Kidney epithelial cell (primary cell): ENCODE measurements around the gene CLDN9. TPM values are rescaled to one million over a fixed set of nuclear protein-coding genes. Genes with fewer than 3 reads are reported as not detected.

Experiments used
- DNase-seq: peaks from one replicate; pipeline ENCODE4 v3.0.0-alpha.2; 2010; ENCODE audit warnings: low read depth
- H3K27me3 ChIP-seq: 2 replicates; pipeline ENCODE4 v1.6.0; 2011; ENCODE audit warnings: low read length; ENCODE audit not compliant: control insufficient read depth, insufficient read depth
- H3K36me3 ChIP-seq: 2 replicates; pipeline ENCODE4 v1.5.1; 2011; ENCODE audit warnings: low read length; ENCODE audit not compliant: control insufficient read depth, insufficient read depth
- H3K4me3 ChIP-seq: 2 replicates; pipeline ENCODE4 v1.5.1; 2011; ENCODE audit warnings: low read depth, mild to moderate bottlenecking, control low read depth, low read length
- CTCF ChIP-seq: IDR thresholded peaks from 2 replicates; pipeline ENCODE4 v1.5.1; 2011; ENCODE audit warnings: mild to moderate bottlenecking, moderate library complexity, low read length, control low read depth, inconsistent platforms; ENCODE audit not compliant: insufficient read depth, poor library complexity, severe bottlenecking
- total RNA-seq: library from RNA; depleted of rRNA; stranded (reverse); fragments of >200 nt; gene quantifications from 2 replicates; pipeline ENCODE4 v1.2.3, GENCODE V29; 2015

The CLDN9 gene
- total RNA-seq, 1 donor from 2014 or later: 1.0 TPM

- no peak for DNase-seq
- no peaks in the 10 kb centered on the region for H3K36me3 ChIP-seq
- TF ChIP-seq CTCF: no peak
- no peak overlapping the region for H3K4me3 ChIP-seq
- H3K27me3 ChIP-seq: no peaks in the 10 kb centered on the region
These were observed 47.8 kb downstream of the CLDN9 start for GRCh38 chr16:3060339-3061127.

- no peak for DNase-seq
- H3K27me3 ChIP-seq: no peaks in the 10 kb centered on the region
- no peak for TF ChIP-seq CTCF
- H3K36me3 ChIP-seq: no peaks in the 10 kb centered on the region
- H3K4me3 ChIP-seq: no peak overlapping the region
These were observed 49.8 kb downstream of the CLDN9 start for GRCh38 chr16:3062553-3062952.

GRCh38 chr16:3063625-3064386, 51.1 kb downstream of the CLDN9 start:
- no peaks in the 10 kb centered on the region for H3K27me3 ChIP-seq
- no peak for DNase-seq
- H3K4me3 ChIP-seq: no peak overlapping the region
- TF ChIP-seq CTCF: no peak
- no peaks in the 10 kb centered on the region for H3K36me3 ChIP-seq

Other genes with a start within 250 kb of the CLDN9 start
- 557 and 714 TPM in 2 replicates for gene ELOB, start 235.6 kb upstream of the CLDN9 start, total RNA-seq
- not detected in 2 replicates for gene PRSS33, start 225.4 kb upstream of the CLDN9 start, total RNA-seq
- not detected in 2 replicates for gene PRSS41, start 214.5 kb upstream of the CLDN9 start, total RNA-seq
- 0.29 and 3.0 TPM in 2 replicates for gene PRSS21, start 195.7 kb upstream of the CLDN9 start, total RNA-seq
- 1.1 and 2.8 TPM in 2 replicates for gene ZG16B, start 182.6 kb upstream of the CLDN9 start, total RNA-seq
- gene PRSS22, start 154.8 kb upstream of the CLDN9 start, total RNA-seq: 71.8 and 76.0 TPM in 2 replicates
- 58.6 and 69.5 TPM in 2 replicates for gene FLYWCH2, start 129.7 kb upstream of the CLDN9 start, total RNA-seq
- gene FLYWCH1, start 101.0 kb upstream of the CLDN9 start, total RNA-seq: 48.4 and 66.1 TPM in 2 replicates
- 0.04 and 1.3 TPM in 2 replicates for gene KREMEN2, start 48.6 kb upstream of the CLDN9 start, total RNA-seq
- 14.2 and 15.2 TPM in 2 replicates for gene PAQR4, start 43.6 kb upstream of the CLDN9 start, total RNA-seq
- 5.1 and 6.1 TPM in 2 replicates for gene PKMYT1, start 32.5 kb upstream of the CLDN9 start, total RNA-seq
- 319 and 359 TPM in 2 replicates for gene CLDN6, start 5.3 kb downstream of the CLDN9 start, total RNA-seq
- gene TNFRSF12A, start 7.4 kb downstream of the CLDN9 start, total RNA-seq: 572 and 754 TPM in 2 replicates
- gene HCFC1R1, start 11.0 kb downstream of the CLDN9 start, total RNA-seq: 10.2 and 18.4 TPM in 2 replicates
- gene THOC6, start 11.1 kb downstream of the CLDN9 start, total RNA-seq: 12.2 and 17.0 TPM in 2 replicates
- gene BICDL2, start 24.0 kb downstream of the CLDN9 start, total RNA-seq: 6.9 and 9.2 TPM in 2 replicates
- gene MMP25, start 33.6 kb downstream of the CLDN9 start, total RNA-seq: 0.17 TPM in 1 of 2 replicates, not detected in the other
- gene IL32, start 52.7 kb downstream of the CLDN9 start, total RNA-seq: 621 and 682 TPM in 2 replicates
- not detected in 2 replicates for gene ZSCAN10, start 86.4 kb downstream of the CLDN9 start, total RNA-seq
- 25.1 and 27.9 TPM in 2 replicates for gene ZNF205, start 99.7 kb downstream of the CLDN9 start, total RNA-seq
- gene ZNF213, start 122.1 kb downstream of the CLDN9 start, total RNA-seq: 13.7 and 16.6 TPM in 2 replicates
- gene OR1F1, start 175.3 kb downstream of the CLDN9 start, total RNA-seq: not detected in 2 replicates
- gene ZNF200, start 222.2 kb downstream of the CLDN9 start, total RNA-seq: 5.0 and 7.9 TPM in 2 replicates
- gene MEFV, start 243.7 kb downstream of the CLDN9 start, total RNA-seq: 0.14 and 0.21 TPM in 2 replicates